IMR-90 (cell line): ENCODE results near the gene RNF215. TPM values are rescaled to one million over a fixed set of nuclear protein-coding genes. Genes with fewer than 3 reads are reported as not detected.

Experiments
- ATAC-seq: fragments of 200-7000 bp; cut with Tn5 transposase; 2 replicates; pipeline ENCODE4 v1.9.1; 2020; ENCODE audit warnings: low read depth, mild to moderate bottlenecking, moderate library complexity
- BruUV-seq: library from RNA; stranded (reverse); fragments of 400-500 nt; replicated peaks from 2 replicates; lab custom pipeline; 2021; lab: Mats Ljungman, UMichigan
- CTCF ChIA-PET: fragments of 300-600 bp; formaldehyde crosslinking; extraction: SDS; loops from one replicate; lab custom pipeline; 2021; ENCODE audit warnings: antibody characterized with exemption; lab: Yijun Ruan, JAX
- POLR2A ChIA-PET: fragments of 300-600 bp; sonication (Branson Sonifier 250); formaldehyde crosslinking; loops from one replicate; lab custom pipeline; 2022; ENCODE audit warnings: antibody characterized with exemption; ENCODE audit not compliant: unreplicated experiment; lab: Charles Lee
- DNase-seq: peaks from one replicate; pipeline ENCODE4 v3.0.0; 2013
- H2AFZ ChIP-seq: replicated peaks from 2 replicates; pipeline ENCODE3; 2013; ENCODE audit warnings: low read length, mild to moderate bottlenecking; ENCODE audit not compliant: poor library complexity
- H2AK5ac ChIP-seq: 2 replicates; pipeline ENCODE4 v1.6.1; 2013; ENCODE audit warnings: low read depth, low read length, inconsistent platforms
- H2AK9ac ChIP-seq: replicated peaks from 2 replicates; pipeline ENCODE3; 2013; ENCODE audit warnings: mild to moderate bottlenecking, low read depth, low read length, moderate library complexity; ENCODE audit not compliant: poor library complexity
- H2BK120ac ChIP-seq: 2 replicates; pipeline ENCODE4 v1.6.1; 2013; ENCODE audit warnings: low read depth, low read length, inconsistent platforms
- H2BK15ac ChIP-seq: 3 replicates; pipeline ENCODE4 v1.6.1; 2013; ENCODE audit warnings: low read depth, low read length, inconsistent platforms
- H2BK20ac ChIP-seq: 2 replicates; pipeline ENCODE4 v1.6.1; 2013; ENCODE audit warnings: low read depth, mild to moderate bottlenecking, inconsistent platforms, low read length, moderate library complexity
- H2BK5ac ChIP-seq: 2 replicates; pipeline ENCODE4 v1.6.1; 2013; ENCODE audit warnings: mild to moderate bottlenecking, low read depth, low read length, inconsistent platforms; ENCODE audit not compliant: poor library complexity, severe bottlenecking
- H3K14ac ChIP-seq: replicated peaks from 2 replicates; pipeline ENCODE4 v1.6.1; 2013; ENCODE audit warnings: low read depth, low read length, inconsistent platforms
- H3K18ac ChIP-seq: 2 replicates; pipeline ENCODE4 v1.6.1; 2013; ENCODE audit warnings: low read depth, low read length, control low read depth
- H3K23ac ChIP-seq: 2 replicates; pipeline ENCODE4 v1.6.1; 2013; ENCODE audit warnings: low read depth, low read length, inconsistent platforms
- H3K27ac ChIP-seq: 2 replicates; pipeline ENCODE4 v1.5.1; 2013; ENCODE audit warnings: mild to moderate bottlenecking, control low read depth, low read length; ENCODE audit not compliant: insufficient read depth
- H3K27me3 ChIP-seq: 2 replicates; pipeline ENCODE4 v1.6.1; 2013; ENCODE audit warnings: low read length; ENCODE audit not compliant: control insufficient read depth, insufficient read depth
- H3K36me3 ChIP-seq: 2 replicates; pipeline ENCODE4 v1.6.1; 2013; ENCODE audit warnings: low read length, mixed read lengths; ENCODE audit not compliant: control insufficient read depth, insufficient read depth
- H3K4ac ChIP-seq: 2 replicates; pipeline ENCODE4 v1.6.1; 2013; ENCODE audit warnings: low read depth, low read length, inconsistent platforms
- H3K4me1 ChIP-seq: 2 replicates; pipeline ENCODE4 v1.6.1; 2013; ENCODE audit warnings: low read length, mixed read lengths; ENCODE audit not compliant: control insufficient read depth, insufficient read depth
- H3K4me2 ChIP-seq: 2 replicates; pipeline ENCODE4 v1.6.1; 2013; ENCODE audit warnings: low read depth, mild to moderate bottlenecking, control low read depth, low read length, moderate library complexity
- H3K4me3 ChIP-seq: 2 replicates; pipeline ENCODE4 v1.5.1; 2013; ENCODE audit warnings: low read depth, mild to moderate bottlenecking, control low read depth, low read length, moderate library complexity; ENCODE audit not compliant: insufficient read depth
- H3K56ac ChIP-seq: 2 replicates; pipeline ENCODE4 v1.6.1; 2013; ENCODE audit warnings: low read length, inconsistent platforms; ENCODE audit not compliant: insufficient read depth; ENCODE audit errors: extremely low read depth
- H3K79me1 ChIP-seq, 2 experiments: 2 replicates each; pipeline ENCODE4 v1.6.1; 2013; ENCODE audit warnings: low read length in 2 of 2, inconsistent platforms in 1 of 2, low read depth in 1 of 2
- H3K9ac ChIP-seq: 2 replicates; pipeline ENCODE4 v1.6.1; 2013; ENCODE audit warnings: low read depth, low read length, control low read depth
- H3K9me1 ChIP-seq: 2 replicates; pipeline ENCODE4 v1.6.1; 2013; ENCODE audit warnings: low read length, inconsistent platforms; ENCODE audit not compliant: insufficient read depth
- H3K9me3 ChIP-seq: 2 replicates; pipeline ENCODE4 v1.6.1; 2013; ENCODE audit warnings: low read length; ENCODE audit not compliant: control insufficient read depth, insufficient read depth
- H4K20me1 ChIP-seq: 2 replicates; pipeline ENCODE4 v1.6.1; 2013; ENCODE audit warnings: low read length, inconsistent platforms; ENCODE audit not compliant: insufficient read depth
- H4K5ac ChIP-seq: 2 replicates; pipeline ENCODE4 v1.6.1; 2013; ENCODE audit warnings: mild to moderate bottlenecking, low read depth, low read length, control low read depth
- H4K8ac ChIP-seq, 2 experiments: 2 replicates each; pipeline ENCODE4 v1.6.1; 2013; ENCODE audit warnings: low read depth in 2 of 2, low read length in 2 of 2, control low read depth in 1 of 2, inconsistent platforms in 1 of 2
- H4K91ac ChIP-seq: 2 replicates; pipeline ENCODE4 v1.6.1; 2013; ENCODE audit warnings: low read depth, low read length, inconsistent platforms; ENCODE audit not compliant: insufficient read depth
- BHLHE40 ChIP-seq: fragments of 150-350 bp; IDR thresholded peaks from 2 replicates; pipeline ENCODE4 v1.6.1; 2016; ENCODE audit warnings: mild to moderate bottlenecking, low read depth, low read length
- CEBPB ChIP-seq: IDR thresholded peaks from 2 replicates; pipeline ENCODE4 v1.6.1; 2012; ENCODE audit warnings: low read depth, low read length, improper control_type of control experiment
- CHD1 ChIP-seq: IDR thresholded peaks from 2 replicates; pipeline ENCODE4 v1.6.1; 2012; ENCODE audit warnings: low read depth, low read length, improper control_type of control experiment
- ELK1 ChIP-seq: fragments of 150-350 bp; IDR thresholded peaks from 2 replicates; pipeline ENCODE4 v1.6.1; 2016; ENCODE audit warnings: low read depth, mild to moderate bottlenecking, low read length, moderate library complexity, borderline replicate concordance
- FOS ChIP-seq: fragments of 150-350 bp; IDR thresholded peaks from 2 replicates; pipeline ENCODE4 v1.6.1; 2016; ENCODE audit warnings: low read depth, low read length
- MAFK ChIP-seq: IDR thresholded peaks from 2 replicates; pipeline ENCODE4 v1.6.1; 2012; ENCODE audit warnings: low read depth, low read length, improper control_type of control experiment
- MAZ ChIP-seq: IDR thresholded peaks from 2 replicates; pipeline ENCODE4 v1.6.1; 2012; ENCODE audit warnings: low read depth, mild to moderate bottlenecking, low read length, improper control_type of control experiment, moderate library complexity, borderline replicate concordance
- NFE2L2 ChIP-seq: fragments of 150-350 bp; IDR thresholded peaks from 2 replicates; pipeline ENCODE4 v1.6.1; 2016; ENCODE audit warnings: low read depth, mild to moderate bottlenecking, low read length
- POLR2A ChIP-seq: IDR thresholded peaks from 2 replicates; pipeline ENCODE4 v1.6.1; 2012; ENCODE audit warnings: mild to moderate bottlenecking, low read depth, low read length
- RCOR1 ChIP-seq: IDR thresholded peaks from 2 replicates; pipeline ENCODE4 v1.6.1; 2012; ENCODE audit warnings: mild to moderate bottlenecking, low read length, improper control_type of control experiment; ENCODE audit not compliant: insufficient replicate concordance
- WGBS, 2 experiments: methylation state at CpG; one replicate each; pipeline versions ENCODE4 v1.1.5 to v1.1.7; 2013; ENCODE audit warnings: missing lambda C conversion rate in 2 of 2; ENCODE audit not compliant: insufficient read length in 1 of 2; ENCODE audit errors: extremely low coverage in 2 of 2; 5-methylcytosine and 5-hydroxymethylcytosine counted together
- dilution Hi-C: fragments of 300-500 bp; cut with HindIII; formaldehyde crosslinking; loops from one replicate; pipeline ENCODE4 v1.14.3; 2018; ENCODE audit warnings: low sequenced_read_pairs; ENCODE audit not compliant: unreplicated experiment
- in situ Hi-C: fragments of 300-500 bp; cut with MboI; formaldehyde crosslinking; loops from 3 replicates; pipeline ENCODE4 v1.14.3; 2019; ENCODE audit warnings: low sequenced_read_pairs, inconsistent platforms, mixed read lengths
- intact Hi-C: fragments of 100-400 bp; cut with micrococcal nuclease; formaldehyde crosslinking; loops from 2 replicates; pipeline ENCODE4 v1.10.0; 2022
- polyA plus RNA-seq, 3 experiments: library from polyadenylated mRNA; depleted of rRNA; stranded (reverse); fragments of >200 nt; gene quantifications; 2 replicates each; pipeline ENCODE4 v1.2.3, GENCODE V29; 2012; ENCODE audit warnings: low replicate concordance in 1 of 3
- total RNA-seq: library from RNA; depleted of rRNA; stranded (reverse); fragments of >200 nt; gene quantifications from 2 replicates; pipeline ENCODE4 v1.2.3, GENCODE V29; 2012
- TF ChIP-seq, protein P1 (sequence below): conservative IDR thresholded peaks from 2 replicates; pipeline ENCODE4 v1.5.1; 2012; ENCODE audit warnings: mild to moderate bottlenecking, low read depth, low read length, improper control_type of control experiment

The RNF215 gene
- total and polyA plus RNA-seq, 2 of the 4 experiments (the other 2 are of a cell fraction), result 15.8 to 21.9 TPM

DNA sequence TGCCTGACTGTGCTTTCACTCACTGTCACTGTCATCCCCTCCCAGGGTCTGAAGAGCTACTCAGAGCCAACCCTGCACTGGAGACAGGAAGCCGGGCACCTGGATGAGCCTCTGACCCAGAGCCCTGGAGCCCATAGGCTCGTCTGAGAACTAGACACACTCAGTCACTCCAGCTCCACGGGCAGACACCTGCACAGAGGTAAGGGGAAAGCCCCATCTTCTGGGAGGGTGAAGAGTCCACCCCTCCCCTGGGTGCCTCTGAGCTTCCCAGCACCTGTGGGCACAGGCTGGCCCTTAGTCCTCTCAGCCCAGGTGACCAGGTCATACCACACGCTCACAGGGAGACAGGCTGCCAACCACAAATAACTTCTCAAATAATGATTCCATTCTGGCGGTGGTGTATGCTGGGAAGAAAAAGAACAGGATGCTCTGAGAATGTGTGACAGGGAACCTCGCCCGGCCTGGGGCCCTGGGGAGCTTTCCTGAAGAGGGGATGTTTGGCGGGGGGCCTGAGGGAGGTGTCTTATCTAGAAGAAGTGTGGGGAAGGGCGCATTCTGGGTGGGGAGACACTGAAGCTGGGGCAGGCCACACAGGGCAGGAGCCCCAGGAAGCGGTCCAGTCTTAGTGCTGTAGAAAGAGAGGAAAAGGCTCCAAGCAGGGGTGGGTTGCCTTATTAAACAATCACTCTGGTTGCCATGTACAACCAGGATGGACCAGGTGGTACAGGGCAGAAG lies 25.1 kb downstream of the RNF215 start:
- WGBS, 2 experiments, result 78% methylated on average over 4 of the region's 10 CpGs; no CpG with 5 or more reads in 1 of the 2 experiments
- ATAC-seq (no peak), DNase-seq (no peak)
- no peak overlapping the region for H3K9ac ChIP-seq
- H4K91ac ChIP-seq, result no peak overlapping the region
- H2BK120ac ChIP-seq, result no peak overlapping the region
- TF ChIP-seq MAZ, result no peak
- TF ChIP-seq MAFK, result no peak
- no peak for TF ChIP-seq FOS
- no peak for TF ChIP-seq RCOR1
- no peak for TF ChIP-seq CHD1
- no peak for TF ChIP-seq POLR2A
- no peak for TF ChIP-seq ELK1
- no peak for TF ChIP-seq NFE2L2
- TF ChIP-seq CEBPB, result no peak
- TF ChIP-seq, protein P1, sequence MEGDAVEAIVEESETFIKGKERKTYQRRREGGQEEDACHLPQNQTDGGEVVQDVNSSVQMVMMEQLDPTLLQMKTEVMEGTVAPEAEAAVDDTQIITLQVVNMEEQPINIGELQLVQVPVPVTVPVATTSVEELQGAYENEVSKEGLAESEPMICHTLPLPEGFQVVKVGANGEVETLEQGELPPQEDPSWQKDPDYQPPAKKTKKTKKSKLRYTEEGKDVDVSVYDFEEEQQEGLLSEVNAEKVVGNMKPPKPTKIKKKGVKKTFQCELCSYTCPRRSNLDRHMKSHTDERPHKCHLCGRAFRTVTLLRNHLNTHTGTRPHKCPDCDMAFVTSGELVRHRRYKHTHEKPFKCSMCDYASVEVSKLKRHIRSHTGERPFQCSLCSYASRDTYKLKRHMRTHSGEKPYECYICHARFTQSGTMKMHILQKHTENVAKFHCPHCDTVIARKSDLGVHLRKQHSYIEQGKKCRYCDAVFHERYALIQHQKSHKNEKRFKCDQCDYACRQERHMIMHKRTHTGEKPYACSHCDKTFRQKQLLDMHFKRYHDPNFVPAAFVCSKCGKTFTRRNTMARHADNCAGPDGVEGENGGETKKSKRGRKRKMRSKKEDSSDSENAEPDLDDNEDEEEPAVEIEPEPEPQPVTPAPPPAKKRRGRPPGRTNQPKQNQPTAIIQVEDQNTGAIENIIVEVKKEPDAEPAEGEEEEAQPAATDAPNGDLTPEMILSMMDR, result no peak
- TF ChIP-seq BHLHE40, result no peak
- H3K9me3 ChIP-seq, result no peaks in the 10 kb centered on the region
- H3K4me2 ChIP-seq, result no peak overlapping the region
- H3K4me1 ChIP-seq, result no peaks in the 10 kb centered on the region
- H2AK5ac ChIP-seq, result no peak overlapping the region
- POLR2A ChIA-PET, result no interaction called here
- no peak overlapping the region for H2AFZ ChIP-seq
- CTCF ChIA-PET, result no interaction called here
- H3K9me1 ChIP-seq, result 0 out of 2 replicates have a peak, but pooled peaks cover 5% of the 10 kb centered on the region
- H3K4ac ChIP-seq, result no peak overlapping the region
- BruUV-seq, result no TSS peak
- H2BK20ac ChIP-seq, result no peak overlapping the region
- no peak overlapping the region for H2BK5ac ChIP-seq
- intact Hi-C loops, result no loop called here
- H3K4me3 ChIP-seq, result no peak overlapping the region
- no peaks in the 10 kb centered on the region for H3K27me3 ChIP-seq
- dilution Hi-C loops, result no loop called here
- H4K20me1 ChIP-seq, result no peaks in the 10 kb centered on the region
- in situ Hi-C loops, result no loop called here
- no peak overlapping the region for H3K14ac ChIP-seq
- H4K8ac ChIP-seq, result no peak overlapping the region
- H2BK15ac ChIP-seq, result no peak overlapping the region
- no peak overlapping the region for H3K56ac ChIP-seq
- H3K27ac ChIP-seq, result no peak overlapping the region
- H2AK9ac ChIP-seq, result peak overlapping the region; percentile 55
- H3K18ac ChIP-seq, result no peak overlapping the region
- peaks cover 2% of the 10 kb centered on the region; the same call in 1 of the 2 replicates for H3K36me3 ChIP-seq
- no peak overlapping the region for H4K5ac ChIP-seq
- no peak overlapping the region for H3K23ac ChIP-seq
- peaks cover 0 to 2% of the 10 kb centered on the region in 2 experiments; a peak in 1 of 4 replicates for H3K79me1 ChIP-seq
